Measurements from ENCODE around the gene RBP5.
A peak's percentile ranks its signal among the peaks of the same experiment; 100 is the strongest.

The RBP5 gene, protein sequence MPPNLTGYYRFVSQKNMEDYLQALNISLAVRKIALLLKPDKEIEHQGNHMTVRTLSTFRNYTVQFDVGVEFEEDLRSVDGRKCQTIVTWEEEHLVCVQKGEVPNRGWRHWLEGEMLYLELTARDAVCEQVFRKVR

DNA sequence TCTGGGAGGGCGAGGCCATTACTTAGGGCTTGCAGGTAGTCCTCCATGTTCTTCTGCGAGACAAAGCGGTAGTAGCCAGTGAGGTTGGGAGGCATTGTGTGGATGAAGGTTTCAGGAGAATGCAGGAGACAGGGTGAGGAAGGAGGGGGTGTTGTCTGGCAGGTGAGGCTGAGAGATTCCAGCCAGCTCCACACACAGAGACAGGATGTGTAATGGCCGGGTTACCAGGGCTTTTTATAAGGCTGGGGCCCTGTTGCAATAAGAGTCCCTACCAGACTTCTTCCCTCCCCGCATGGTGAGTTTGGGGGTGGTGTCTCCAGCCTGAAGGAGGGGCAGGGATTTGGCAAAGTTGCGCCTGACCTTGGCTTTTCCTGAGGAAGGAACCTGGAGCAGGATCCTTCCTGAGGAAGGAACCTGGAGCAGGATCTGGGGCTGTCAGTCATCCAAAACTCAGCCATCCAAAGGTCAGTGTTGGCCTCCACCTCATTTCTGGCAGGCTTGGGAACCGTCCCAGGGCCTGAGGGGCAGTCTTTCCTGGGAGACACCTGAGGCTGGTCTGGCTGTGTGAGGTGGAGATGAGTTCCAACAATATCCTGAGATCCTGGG is at the start of gene RBP5:
Gene RBP5, minus strand, starts transcription at position 209 of the 606 bp plus-strand sequence. Its CDS starts 114 bp downstream, at position 95.
- no peak for TF ChIP-seq CTCF (IDR thresholded peaks at IDR 0.05)

DNA sequence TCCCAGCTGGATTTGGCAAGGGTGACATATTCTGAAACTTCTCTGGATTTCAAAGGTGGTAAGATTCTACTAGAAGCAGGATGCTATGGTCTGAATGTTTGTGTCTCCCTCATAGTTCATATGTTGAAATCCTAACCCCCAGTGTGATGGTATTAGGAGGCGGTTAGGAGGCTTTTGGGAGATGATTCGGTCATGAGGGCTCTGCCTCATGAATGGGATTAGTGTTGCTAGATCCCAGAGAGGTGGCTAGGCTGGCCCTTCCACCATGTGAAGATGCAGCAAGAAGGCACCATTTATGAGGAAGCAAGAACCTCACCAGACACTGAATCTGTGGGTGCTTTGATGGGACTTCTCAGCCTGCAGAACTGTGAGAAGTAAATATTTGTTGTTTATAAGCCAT is 49.8 kb upstream of the RBP5 start:
- no peak for TF ChIP-seq CTCF (IDR thresholded peaks at IDR 0.05)

DNA sequence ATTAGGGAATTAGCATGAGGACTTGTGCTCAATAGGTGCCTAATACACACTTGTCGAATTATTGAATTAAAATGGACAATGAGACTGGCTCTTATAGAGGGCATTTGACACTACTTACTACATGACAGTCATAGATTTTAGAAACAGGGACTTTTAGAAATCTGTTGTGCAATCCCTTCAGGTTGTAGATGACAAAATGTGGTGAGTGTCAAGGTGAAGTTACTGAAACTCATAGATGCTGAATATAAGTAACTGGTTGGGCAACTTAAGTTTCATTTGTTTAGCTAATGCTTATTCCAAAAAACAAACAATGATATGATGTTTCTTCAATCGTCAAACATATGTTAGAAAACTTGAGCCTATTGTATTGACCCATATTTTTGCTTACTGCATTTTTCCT is 47.9 kb upstream of the RBP5 start:
- TF ChIP-seq CTCF (IDR thresholded peaks at IDR 0.05), result no peak

DNA sequence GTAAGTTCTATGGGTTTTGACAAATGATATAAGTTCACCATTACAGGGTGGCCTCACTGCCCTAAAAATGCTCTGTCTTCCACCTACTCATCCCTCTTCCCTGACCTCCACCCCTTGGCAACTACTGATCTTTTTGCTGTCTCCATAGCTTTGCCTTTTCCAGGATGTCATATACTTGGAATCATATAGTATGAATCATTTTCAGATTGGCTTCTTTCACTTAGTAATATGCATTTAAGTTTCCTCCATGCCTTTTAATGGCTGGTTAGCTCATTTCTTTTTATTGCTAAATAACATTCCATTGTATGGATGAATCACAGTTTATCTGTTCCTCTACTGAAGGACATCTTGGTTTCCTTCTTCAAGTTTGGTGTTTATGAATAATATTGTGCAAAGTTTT is 46.8 kb upstream of the RBP5 start:
- no peak for TF ChIP-seq CTCF (IDR thresholded peaks at IDR 0.05)

DNA sequence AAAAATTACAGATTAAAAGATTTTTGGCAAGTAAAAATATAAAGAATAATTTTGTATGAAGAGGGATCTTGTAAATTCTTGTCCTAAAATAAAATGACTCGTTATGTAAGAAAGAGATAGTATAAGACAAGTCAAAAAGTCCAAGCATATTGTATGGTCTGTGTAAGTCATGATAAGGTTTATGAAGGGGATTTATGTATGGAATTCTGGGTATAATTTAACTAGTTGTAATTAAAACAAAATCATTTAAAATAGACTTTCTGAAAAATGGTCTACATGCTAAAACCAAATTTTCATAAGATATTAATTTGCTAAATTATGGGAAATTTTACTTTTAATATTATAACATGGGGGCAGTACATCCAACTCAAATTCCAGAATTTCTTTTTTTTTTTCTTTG is 43.2 kb upstream of the RBP5 start:
- no peak for TF ChIP-seq CTCF (IDR thresholded peaks at IDR 0.05)

DNA sequence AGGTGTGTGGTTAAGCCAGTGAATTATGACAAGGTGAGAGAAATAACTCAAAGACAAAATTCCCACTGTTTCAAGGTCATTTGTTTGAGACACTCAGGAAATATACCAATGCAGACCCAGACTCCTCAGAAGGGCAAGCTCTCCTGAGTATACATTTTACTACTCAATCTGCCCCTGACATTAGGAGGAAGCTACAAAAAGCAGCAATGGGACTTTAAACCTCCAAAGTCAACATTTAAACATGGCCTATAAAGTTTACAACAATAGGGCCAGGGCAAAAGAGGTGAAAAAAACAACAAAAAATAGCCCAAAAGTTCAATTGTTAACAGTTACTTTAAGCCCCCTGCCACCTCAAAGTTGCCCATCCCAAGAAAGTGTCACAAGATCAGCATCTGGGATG is 41.3 kb upstream of the RBP5 start:
- no peak for TF ChIP-seq CTCF (IDR thresholded peaks at IDR 0.05)

DNA sequence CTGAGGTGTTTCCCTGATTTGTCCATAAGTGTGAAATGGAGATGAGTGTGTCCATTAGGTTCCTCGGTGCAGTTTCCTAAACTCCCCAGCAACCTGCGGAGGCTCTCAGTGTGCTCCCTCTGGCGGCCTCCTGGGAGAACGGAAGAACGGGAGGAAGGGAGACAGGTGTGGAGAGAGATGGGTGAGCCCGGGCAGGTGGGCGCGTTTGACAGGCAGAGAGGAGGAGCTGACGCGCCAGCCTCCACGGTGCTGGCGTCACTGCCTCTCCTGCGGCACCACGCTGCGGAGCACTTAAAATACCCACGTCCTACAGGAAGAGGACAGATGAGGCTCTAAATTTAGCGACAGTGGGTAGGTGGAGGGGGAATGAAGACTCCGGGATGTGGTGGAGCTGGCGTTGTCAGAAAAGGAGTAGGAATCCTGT is 34.0 kb upstream of the RBP5 start:
- TF ChIP-seq CTCF (IDR thresholded peaks at IDR 0.05), result peak; percentile 84

GRCh38 chr12:7161811-7162210 is 33.1 kb upstream of the RBP5 start:
- no peak for TF ChIP-seq CTCF (IDR thresholded peaks at IDR 0.05)

Measured in LNCAP (cell line).